GM21381 (cell line): ENCODE data around the gene DHFR2.
"Not testable (repeated sequence)": the region's sequence is repeated elsewhere in the genome, so short reads cannot be mapped to it uniquely, and the experiment has no call there.

Experiments
- ATAC-seq: cut with Tn5 transposase; IDR thresholded peaks from one replicate; pipeline ENCODE4 v1.9.1; 2021; ENCODE audit warnings: mild to moderate bottlenecking, moderate library complexity; ENCODE audit not compliant: unreplicated experiment

DHFR2 gene

GRCh38 chr3:94062513-94063404 is at the start of gene DHFR2, which contains the start of gene NSUN3:
DHFR2 (minus strand) TSS chr3:94062916; CDS start chr3:94061511, 1,405 bp downstream.
NSUN3 (plus strand) TSS chr3:94063061; CDS start chr3:94063127, 66 bp downstream.
- peak; percentile 91 for ATAC-seq

DNA sequence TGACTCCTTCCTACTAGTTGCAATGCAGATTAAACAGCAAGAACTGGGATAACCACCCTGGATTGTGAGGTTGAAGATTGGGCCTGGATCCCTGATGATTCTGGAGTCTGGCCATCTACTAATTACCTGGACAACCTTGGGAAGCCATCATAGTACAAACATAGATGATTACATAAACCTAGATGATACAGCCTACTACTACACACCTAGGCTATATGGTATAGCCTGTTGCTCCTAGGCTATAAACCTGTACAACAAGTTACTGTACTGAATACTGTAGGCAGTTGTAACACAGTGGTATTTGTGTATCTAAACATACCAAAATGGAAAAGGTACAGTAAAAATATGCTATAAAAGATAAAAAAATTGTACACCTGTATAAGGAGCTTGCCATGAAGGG is 48.1 kb upstream of the DHFR2 start:
- no peak for ATAC-seq

GRCh38 chr3:94110232-94110631 is 47.5 kb upstream of the DHFR2 start:
- not testable (repeated sequence) for ATAC-seq

- no peak for ATAC-seq
Measured at GRCh38 chr3:94106268-94106667, 43.6 kb upstream of the DHFR2 start.

DNA sequence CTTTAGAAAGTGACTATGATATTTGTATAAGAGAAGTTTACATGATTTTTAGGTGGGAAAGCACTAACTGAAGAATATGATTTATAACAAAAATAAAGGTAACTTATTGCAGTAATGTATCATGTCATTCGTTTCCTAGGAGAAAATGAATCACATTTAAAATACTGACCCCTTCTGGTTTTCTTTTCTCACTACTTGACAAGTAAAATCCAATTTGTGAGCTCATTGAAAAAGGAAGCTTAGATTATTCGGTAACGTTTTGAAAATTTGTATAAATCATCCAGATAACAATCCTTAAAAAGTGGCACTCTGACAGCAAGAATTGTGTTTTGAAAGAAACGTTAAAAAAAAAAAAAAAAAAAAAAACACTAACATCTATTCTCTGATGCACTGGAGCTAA is 39.1 kb upstream of the DHFR2 start:
- no peak for ATAC-seq

DNA sequence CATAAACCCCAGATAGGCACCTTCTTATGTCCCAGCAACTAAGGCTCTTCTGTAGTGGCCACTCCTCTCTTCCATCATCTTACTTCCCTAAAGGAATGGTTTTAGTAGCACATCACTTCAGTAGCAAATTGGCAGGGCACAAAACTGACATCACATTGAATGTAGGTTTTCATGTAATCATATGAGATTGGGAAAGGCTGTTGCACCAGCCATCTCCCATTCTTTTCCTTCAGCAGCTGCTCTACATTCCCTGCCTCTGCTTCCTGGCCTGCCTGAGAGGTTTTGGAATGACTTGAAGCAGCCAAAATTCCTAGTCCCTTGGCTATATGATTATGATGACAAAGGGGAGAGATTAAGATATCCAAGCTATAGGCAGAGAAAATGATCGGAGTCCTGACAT is 36.6 kb upstream of the DHFR2 start:
- ATAC-seq = no peak

GRCh38 chr3:94098452-94098851 is 35.7 kb upstream of the DHFR2 start:
- no peak for ATAC-seq

- no peak for ATAC-seq
Measured at GRCh38 chr3:94095111-94095510, 32.4 kb upstream of the DHFR2 start.

DNA sequence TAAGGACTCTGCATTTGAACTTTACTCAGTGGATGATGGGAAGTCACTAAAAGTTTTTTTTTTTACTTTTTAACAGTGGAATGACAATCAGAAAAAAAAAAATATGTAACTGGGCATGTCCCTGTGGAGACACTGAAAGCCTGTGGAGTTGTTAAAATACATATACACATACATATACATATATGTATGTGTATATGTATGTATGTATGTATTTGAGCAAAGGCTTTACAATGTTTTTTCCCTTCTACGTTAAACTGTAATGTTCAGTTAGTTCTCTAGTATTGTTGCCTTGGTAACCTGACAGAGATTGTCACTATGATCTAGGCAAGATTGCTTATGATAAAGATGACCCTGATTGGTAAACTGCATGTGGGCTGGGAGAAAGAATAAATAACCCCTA is 30.4 kb upstream of the DHFR2 start:
- no peak for ATAC-seq

GRCh38 chr3:94092086-94092485 is 29.4 kb upstream of the DHFR2 start:
- ATAC-seq = no peak

DNA sequence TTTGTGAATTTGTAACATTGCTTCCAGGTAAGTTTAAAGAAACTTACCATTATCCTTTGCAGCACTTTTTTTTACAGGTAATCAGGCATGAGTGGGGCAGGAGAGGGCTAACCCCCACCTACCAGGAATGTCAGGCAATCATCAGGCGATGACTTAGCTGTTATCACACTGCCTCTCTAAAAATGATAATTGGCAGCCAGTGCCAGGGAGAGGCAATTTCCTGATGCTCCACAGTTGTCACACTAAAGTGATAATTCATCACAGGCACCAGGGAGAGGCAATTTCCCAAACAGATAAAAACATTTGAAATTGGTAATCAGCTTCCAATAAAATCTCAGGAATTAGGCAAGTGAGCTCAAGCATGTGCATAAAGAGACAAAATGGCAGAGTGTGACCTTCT is 26.4 kb upstream of the DHFR2 start:
- no peak for ATAC-seq

DNA sequence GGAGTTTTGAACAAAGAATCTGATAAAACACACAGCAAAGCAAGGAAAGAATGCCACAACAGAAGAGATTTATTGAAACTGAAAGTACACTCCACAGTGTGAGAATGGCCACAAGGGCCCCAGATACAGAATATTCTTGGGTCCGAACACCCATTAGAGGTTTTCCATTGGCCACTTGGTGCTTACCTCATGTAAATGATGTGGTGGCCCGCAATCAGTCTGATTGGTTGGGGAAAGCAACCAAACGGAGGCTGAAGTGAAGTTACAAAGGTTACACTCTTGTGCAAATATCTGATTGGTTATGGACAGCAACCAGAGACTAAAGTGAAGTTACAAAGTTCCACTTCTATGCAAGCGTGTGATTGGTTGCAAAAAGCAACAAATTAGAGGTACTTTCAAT is 20.5 kb upstream of the DHFR2 start:
- ATAC-seq = no peak

- ATAC-seq = no peak
Measured at GRCh38 chr3:94082391-94082937, 19.7 kb upstream of the DHFR2 start.

DNA sequence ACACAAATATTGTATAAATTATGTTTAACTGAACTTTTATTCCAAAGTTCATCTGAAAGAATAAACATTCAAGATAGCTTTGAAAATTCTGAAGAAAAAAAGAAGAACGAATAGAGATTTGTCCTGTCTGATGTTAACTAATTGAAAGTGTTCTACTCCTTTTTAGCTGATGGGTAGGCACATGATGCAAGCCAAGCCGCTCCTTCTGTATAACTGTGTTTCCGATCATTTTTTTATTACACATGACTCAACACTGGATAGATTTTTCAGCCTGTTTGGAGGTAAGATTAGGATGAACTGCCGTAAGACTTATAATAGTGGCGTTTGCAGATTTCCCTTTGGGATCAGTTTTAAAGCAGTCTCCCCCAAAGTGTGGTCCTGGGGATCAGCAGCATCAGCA is 19.2 kb upstream of the DHFR2 start:
- no peak for ATAC-seq

- ATAC-seq = not testable (repeated sequence)
Measured at GRCh38 chr3:94080552-94080951, 17.8 kb upstream of the DHFR2 start.

DNA sequence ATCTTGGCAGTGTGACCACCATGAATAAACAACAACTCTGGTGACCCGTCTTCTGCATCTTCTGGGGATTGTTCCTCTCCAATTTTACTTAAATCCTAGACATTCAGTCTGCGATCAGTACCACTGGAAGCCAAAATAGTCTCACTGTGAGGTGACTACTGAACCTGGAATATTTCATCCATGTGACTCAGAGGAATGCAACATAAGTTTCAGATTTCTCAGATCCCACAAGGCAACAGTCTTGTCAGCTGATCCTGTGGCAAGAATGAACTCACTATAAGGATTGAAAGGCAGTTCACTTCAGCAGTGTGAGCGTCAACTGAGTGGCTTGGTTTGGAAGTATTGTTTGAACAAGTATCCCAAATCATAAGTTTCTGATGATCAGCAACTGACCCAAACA is 13.3 kb upstream of the DHFR2 start:
- ATAC-seq = no peak

GRCh38 chr3:94071713-94072284 is 9.1 kb upstream of the DHFR2 start:
- ATAC-seq = peak; percentile 79

DNA sequence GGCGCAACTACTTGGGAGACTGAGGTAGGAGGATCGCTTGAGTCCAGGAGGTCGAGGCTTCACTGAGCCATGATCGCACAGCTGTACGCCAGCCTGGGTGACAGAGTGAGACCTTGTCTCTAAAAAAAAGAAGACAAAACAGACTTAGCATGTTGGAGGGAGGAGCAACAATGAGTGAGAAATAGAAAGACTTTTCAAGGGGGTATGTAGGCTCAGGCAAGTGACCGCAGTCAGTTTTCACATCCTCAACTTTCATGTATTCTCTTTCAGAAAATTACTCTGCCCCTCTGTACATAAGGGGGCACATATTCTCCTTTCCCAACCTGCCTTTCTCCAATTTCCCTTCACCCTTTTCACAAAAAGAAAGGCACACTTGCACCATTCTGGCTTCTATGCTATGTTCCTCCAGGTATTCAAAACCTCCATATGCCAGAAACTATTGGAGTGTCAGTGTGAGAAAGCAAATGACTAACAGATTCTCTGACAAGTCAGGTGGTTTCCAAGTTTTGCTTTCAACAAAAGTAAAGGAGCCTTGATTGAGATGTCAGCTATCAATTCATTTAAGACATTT is 7.7 kb upstream of the DHFR2 start:
- peak; percentile 54 for ATAC-seq

DNA sequence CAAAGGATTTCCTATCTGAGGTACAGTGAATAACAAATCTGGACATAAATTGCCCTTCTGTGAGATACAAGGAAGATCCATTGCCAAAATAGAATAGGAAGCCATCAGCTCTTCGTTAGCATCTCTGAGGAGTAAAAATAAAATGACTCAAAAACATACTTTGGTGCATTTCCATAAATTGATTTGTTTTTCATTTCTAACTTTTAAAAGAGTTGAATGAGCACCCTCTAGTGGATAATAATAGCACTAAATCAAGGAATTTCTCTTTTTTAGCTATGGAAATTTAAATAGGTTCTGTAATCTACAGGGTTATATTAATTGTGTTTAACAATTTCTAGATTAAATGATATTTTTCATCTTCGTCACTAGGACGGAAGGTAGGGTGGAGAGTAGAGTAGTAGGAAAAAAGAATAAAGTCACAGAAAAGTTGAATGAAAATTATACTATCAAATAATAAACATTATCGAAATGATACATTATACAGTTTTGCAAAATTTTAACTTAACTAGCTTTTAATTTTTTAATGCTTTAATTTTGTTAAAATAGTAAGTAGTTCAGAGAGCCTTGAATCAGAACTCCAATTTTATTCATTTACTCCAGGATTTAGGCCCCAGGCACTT is 6.6 kb upstream of the DHFR2 start:
- no peak for ATAC-seq

- ATAC-seq = no peak
Measured at GRCh38 chr3:94066506-94067500, 4.1 kb upstream of the DHFR2 start.
